ENCODE results near the gene WRAP73. TPM values are rescaled to one million over a fixed set of nuclear protein-coding genes. Genes with fewer than 3 reads are reported as not detected.

Gene WRAP73
- total RNA-seq, 6 experiments from 2014 or later = 5.6 to 9.1 (median 7.1) TPM

DNA sequence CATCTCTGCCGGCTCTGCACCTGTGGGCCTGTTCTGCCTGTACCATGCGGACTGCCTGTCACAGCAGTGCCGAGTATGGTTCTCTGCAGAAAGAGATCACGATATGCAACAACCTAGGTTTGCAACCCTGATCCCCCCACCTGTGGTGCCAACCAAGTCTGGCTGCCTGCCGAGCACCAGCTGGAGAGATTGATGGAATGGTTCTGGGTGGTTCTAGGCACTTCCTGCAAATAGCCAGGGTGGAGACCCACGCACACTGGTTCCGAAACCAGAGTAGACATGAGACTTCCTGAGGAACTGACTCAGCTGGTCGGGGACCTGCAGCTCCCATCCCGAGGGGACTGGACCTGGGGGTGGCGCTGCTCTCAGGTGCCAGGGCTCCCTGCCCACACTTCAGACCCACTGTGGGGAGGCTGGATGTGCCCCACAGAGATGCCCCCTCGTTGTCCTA lies 19.7 kb downstream of the WRAP73 start:
- Histone ChIP-seq H3K27me3 (no peaks in the 10 kb centered on the region), H3K27ac (no peak overlapping the region), H3K9me3 (no peaks in the 10 kb centered on the region), H3K36me3 (peaks cover 3 to 56% (median 16%) of the 10 kb centered on the region in 4 donors), H3K4me1 (peaks cover 0 to 12% (median 5%) of the 10 kb centered on the region in 4 donors), H3K4me3 (no peak overlapping the region)
- DNase-seq (peak in 2 of 3 donors; percentile 31 to 37), ATAC-seq (peak; percentile 20 to 40 (median 30))
- intact Hi-C loops (cut with DNase I) = no loop called here
- WGBS (ENCODE audit: insufficient coverage, low coverage, low lambda C conversion rate, missing lambda C conversion rate) = 71% methylated on average over 2 of the region's 11 CpGs
- no peak for TF ChIP-seq CTCF (IDR thresholded peaks at IDR 0.05)
- TF ChIP-seq POLR2A (IDR thresholded peaks at IDR 0.05) = no peak

DNA sequence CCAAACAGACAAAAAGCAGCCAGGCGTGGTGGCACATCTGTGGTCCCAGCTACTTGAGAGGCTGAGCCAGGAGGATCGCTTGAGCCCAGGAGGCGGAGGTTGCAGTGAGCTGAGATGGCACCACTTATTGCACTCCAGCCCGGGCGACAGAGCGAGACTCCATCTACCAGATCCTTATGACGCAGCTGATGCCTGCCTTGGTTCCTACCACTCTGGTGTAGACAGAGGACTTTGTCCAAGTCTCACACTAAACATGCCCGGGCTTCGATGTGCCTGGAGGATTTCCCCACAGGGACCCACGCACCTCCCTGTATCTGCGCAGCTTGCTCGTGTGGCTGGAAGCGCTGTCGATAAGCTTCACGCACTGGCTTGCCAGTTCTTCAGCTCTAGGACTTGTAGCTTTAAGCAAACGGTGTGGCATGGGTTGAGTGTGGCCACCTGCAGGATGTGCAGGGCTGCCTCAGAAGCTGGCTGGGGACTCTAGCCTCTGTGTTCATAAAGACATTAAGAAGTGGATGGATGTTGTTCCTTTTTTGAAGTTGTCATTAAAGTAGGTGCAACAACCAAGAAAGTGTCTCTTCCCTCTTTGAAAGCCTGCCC lies 20.2 kb downstream of the WRAP73 start:
- no peaks in the 10 kb centered on the region for H3K27me3 ChIP-seq
- peak in 2 of 3 donors; percentile 10 to 32 for DNase-seq
- no peak for TF ChIP-seq POLR2A (IDR thresholded peaks at IDR 0.05)
- no peak for TF ChIP-seq CTCF (IDR thresholded peaks at IDR 0.05)
- H3K4me1 ChIP-seq = peaks cover 0 to 12% (median 5%) of the 10 kb centered on the region in 4 donors
- no peak for ATAC-seq
- intact Hi-C loops (cut with DNase I) = no loop called here
- no peak overlapping the region for H3K4me3 ChIP-seq
- peaks cover 2 to 51% (median 16%) of the 10 kb centered on the region in 4 donors for H3K36me3 ChIP-seq
- 88% methylated on average over 3 of the region's 16 CpGs for WGBS (ENCODE audit: insufficient coverage, low coverage, low lambda C conversion rate, missing lambda C conversion rate)
- H3K9me3 ChIP-seq = no peaks in the 10 kb centered on the region
- no peak overlapping the region for H3K27ac ChIP-seq

GRCh38 chr1:3628445-3628844 lies 21.5 kb downstream of the WRAP73 start:
- no peak for ATAC-seq
- Histone ChIP-seq H3K4me1 (peaks cover 0 to 17% (median 5%) of the 10 kb centered on the region in 4 donors), H3K27ac (no peak overlapping the region), H3K9me3 (no peaks in the 10 kb centered on the region), H3K4me3 (no peak overlapping the region), H3K27me3 (no peaks in the 10 kb centered on the region), H3K36me3 (peaks cover 2 to 41% (median 16%) of the 10 kb centered on the region in 4 donors)
- intact Hi-C loops (cut with DNase I) = no loop called here
- peak in 2 of 3 donors; percentile 4 to 20 for DNase-seq
- TF ChIP-seq CTCF (IDR thresholded peaks at IDR 0.05) = no peak
- no peak for TF ChIP-seq POLR2A (IDR thresholded peaks at IDR 0.05)
- 94% methylated on average over 5 of the region's 10 CpGs for WGBS (ENCODE audit: insufficient coverage, low coverage, low lambda C conversion rate, missing lambda C conversion rate)

DNA sequence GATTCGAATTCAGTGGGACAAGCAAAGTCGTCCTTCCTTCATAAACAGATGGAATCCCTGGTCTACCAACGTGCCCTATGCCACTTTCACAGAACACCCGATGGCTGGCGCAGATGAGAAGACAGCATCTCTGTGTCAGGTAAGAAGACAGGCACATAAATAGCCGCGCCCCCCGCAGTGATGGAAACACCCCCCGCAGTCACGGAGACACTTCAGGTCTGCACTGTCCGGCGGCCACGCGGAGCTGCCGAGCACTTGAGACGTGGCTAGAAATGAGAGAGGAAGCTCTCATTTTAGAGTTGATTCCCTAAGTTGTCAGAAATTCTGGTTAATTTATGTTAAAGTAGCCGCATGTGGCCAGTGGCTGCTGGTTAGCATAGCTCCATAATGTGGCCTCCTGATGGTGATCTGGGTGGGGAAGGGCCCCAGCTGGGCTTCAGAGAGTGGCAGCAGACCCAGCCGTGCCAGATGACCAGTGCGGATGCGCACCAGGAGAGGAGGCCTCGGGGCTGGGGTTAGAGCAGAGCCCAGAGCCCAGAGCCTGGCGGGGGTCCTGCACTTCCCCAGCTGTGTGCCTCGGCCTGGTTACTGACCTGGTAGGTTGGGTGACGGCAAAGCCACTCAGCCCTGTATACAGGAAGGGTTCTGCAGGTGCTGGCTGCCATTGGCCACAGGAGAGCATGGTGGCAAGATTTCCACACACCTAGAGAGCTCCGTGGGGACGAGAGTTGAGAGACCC lies 22.2 kb downstream of the WRAP73 start:
- no peak for TF ChIP-seq POLR2A (IDR thresholded peaks at IDR 0.05)
- TF ChIP-seq CTCF (IDR thresholded peaks at IDR 0.05) = no peak
- Histone ChIP-seq H3K9me3 (no peaks in the 10 kb centered on the region), H3K4me1 (peaks cover 0 to 21% (median 5%) of the 10 kb centered on the region in 4 donors), H3K4me3 (no peak overlapping the region), H3K27ac (no peak overlapping the region), H3K27me3 (no peaks in the 10 kb centered on the region), H3K36me3 (peaks cover 2 to 37% (median 16%) of the 10 kb centered on the region in 4 donors)
- DNase-seq = peak in 2 of 3 donors; percentile 18 to 50
- ATAC-seq = no peak
- intact Hi-C loops (cut with DNase I) = no loop called here
- 87% methylated on average over 10 of the region's 26 CpGs for WGBS (ENCODE audit: insufficient coverage, low coverage, low lambda C conversion rate, missing lambda C conversion rate)

All from right lobe of liver (tissue), 6 donors.